ENCODE data around the gene GSTT4. TPM values are rescaled to one million over a fixed set of nuclear protein-coding genes. Genes with fewer than 3 reads are reported as not detected.

Gene GSTT4
- total and polyA plus RNA-seq, 9 of the 15 experiments (the other 6 are each of a cell fraction or from before 2014, with no cell fraction given), result not detected

DNA sequence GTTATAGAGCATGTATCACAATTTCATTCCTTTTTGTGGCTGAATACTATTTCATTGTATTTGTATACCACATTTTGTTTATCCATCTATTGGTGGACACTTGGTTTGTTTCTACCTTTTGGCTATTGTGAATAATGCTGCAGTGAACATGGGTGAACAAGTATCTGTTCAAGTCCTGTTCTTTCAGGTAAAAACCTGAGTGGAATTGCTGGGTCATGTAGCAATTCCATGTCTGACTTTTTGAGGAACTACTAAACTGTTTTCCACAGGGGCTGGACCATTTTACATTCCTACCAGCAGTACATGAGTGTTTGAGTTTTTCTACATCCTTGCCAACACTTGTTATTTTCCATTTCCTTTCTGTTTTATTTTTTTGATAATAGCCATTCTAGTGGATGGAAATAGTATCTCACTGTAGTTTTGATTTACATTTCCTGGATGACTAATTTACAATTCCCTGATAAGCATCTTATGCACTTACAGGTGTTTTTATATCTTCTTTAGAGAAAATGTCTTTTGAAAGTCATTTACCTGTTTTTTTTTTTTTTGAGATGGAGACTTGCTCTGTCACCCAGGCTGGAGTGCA is 18.0 kb upstream of the GSTT4 start (continued):
- TF ChIP-seq E2F6 (IDR thresholded peaks at IDR 0.05; ENCODE audit: borderline replicate concordance in 1 of 2, extremely low read depth in 1 of 2, insufficient read depth in 1 of 2, insufficient read length in 1 of 2, low read depth in 1 of 2, low read length in 1 of 2, poor library complexity in 1 of 2, severe bottlenecking in 1 of 2) (no peak), RFX5 (IDR thresholded peaks at IDR 0.05; ENCODE audit: low read depth, low read length) (no peak), GATAD2A (IDR thresholded peaks at IDR 0.05) (no peak), POU5F1 (IDR thresholded peaks at IDR 0.05; ENCODE audit: borderline replicate concordance, low read depth, low read length, partially characterized antibody) (no peak), PATZ1 (CRISPR knock-in tag; IDR thresholded peaks at IDR 0.05; ENCODE audit: borderline replicate concordance) (no peak), RBBP5 (IDR thresholded peaks at IDR 0.05; ENCODE audit: borderline replicate concordance, insufficient read depth, low read length, poor library complexity, severe bottlenecking) (no peak), PHB (CRISPR knock-in tag; IDR thresholded peaks at IDR 0.05) (no peak), E2F1 (CRISPR knock-in tag; IDR thresholded peaks at IDR 0.05) (no peak), ZNF507 (tag; conservative IDR thresholded peaks at IDR 0.05) (no peak)

All from K562 (cell line).